Neutrophil (primary cell): ENCODE measurements around the gene PRKN.

ENCODE experiments used
- H3K27ac ChIP-seq: fragments of 200-600 bp; sonication (generic); 2 replicates; pipeline ENCODE4 v1.5.1; 2016; ENCODE audit warnings: mild to moderate bottlenecking, moderate library complexity
- H3K27me3 ChIP-seq: fragments of 200-600 bp; sonication (generic); 2 replicates; pipeline ENCODE4 v1.6.0; 2016; ENCODE audit warnings: mild to moderate bottlenecking
- H3K36me3 ChIP-seq: fragments of 200-600 bp; sonication (generic); 2 replicates; pipeline ENCODE4 v1.5.1; 2017
- H3K4me1 ChIP-seq, 2 experiments: fragments of 200-600 bp in 1 of 2; sonication (generic) in 1 of 2; 1 replicate in 1 of 2; 2 replicates in 1 of 2; pipeline versions ENCODE4 v1.5.1 to v1.6.1; 2013 to 2016; ENCODE audit warnings: low read depth in 1 of 2, low read length in 1 of 2, mild to moderate bottlenecking in 1 of 2, moderate library complexity in 1 of 2; ENCODE audit not compliant: control insufficient read depth in 1 of 2, insufficient read depth in 1 of 2
- H3K4me3 ChIP-seq, 2 experiments: fragments of 200-600 bp in 1 of 2; sonication (generic) in 1 of 2; 1 replicate in 1 of 2; 2 replicates in 1 of 2; pipeline ENCODE4 v1.5.1; 2013 to 2016; ENCODE audit warnings: low read depth in 1 of 2, low read length in 1 of 2, mild to moderate bottlenecking in 1 of 2, moderate library complexity in 1 of 2
- H3K9me3 ChIP-seq: fragments of 200-600 bp; sonication (generic); 2 replicates; pipeline ENCODE4 v1.5.1; 2016
- TF ChIP-seq, protein P1 (sequence below): fragments of 200-600 bp; sonication (generic); IDR thresholded peaks from 2 replicates; pipeline ENCODE4 v1.5.1; 2016; ENCODE audit warnings: antibody characterized with exemption

PRKN gene

DNA sequence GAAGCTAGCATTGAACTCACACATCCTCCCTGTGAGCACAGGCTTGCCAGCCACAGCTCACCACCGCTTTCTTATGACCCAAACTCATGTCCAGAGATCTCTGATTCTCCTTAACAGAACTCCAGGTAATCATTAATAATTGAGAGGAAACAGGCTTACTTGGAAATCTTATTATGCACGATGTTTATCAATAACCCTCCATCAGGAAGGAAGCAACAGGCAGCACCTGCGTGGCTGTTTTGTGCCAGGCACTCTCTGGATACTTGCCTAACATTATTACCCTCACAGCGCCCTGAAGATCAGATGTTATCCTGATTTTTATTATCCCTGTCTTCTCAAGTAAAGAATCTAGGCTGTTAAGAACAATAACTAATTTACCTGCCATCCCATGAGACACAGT lies 306.6 kb downstream of the PRKN start:
- Histone ChIP-seq H3K4me1 (no peaks in the 10 kb centered on the region), H3K27me3 (no peaks in the 10 kb centered on the region), H3K27ac (no peak overlapping the region), H3K4me3 (no peak overlapping the region), H3K36me3 (no peaks in the 10 kb centered on the region), H3K9me3 (no peaks in the 10 kb centered on the region)
- TF ChIP-seq, protein P1, sequence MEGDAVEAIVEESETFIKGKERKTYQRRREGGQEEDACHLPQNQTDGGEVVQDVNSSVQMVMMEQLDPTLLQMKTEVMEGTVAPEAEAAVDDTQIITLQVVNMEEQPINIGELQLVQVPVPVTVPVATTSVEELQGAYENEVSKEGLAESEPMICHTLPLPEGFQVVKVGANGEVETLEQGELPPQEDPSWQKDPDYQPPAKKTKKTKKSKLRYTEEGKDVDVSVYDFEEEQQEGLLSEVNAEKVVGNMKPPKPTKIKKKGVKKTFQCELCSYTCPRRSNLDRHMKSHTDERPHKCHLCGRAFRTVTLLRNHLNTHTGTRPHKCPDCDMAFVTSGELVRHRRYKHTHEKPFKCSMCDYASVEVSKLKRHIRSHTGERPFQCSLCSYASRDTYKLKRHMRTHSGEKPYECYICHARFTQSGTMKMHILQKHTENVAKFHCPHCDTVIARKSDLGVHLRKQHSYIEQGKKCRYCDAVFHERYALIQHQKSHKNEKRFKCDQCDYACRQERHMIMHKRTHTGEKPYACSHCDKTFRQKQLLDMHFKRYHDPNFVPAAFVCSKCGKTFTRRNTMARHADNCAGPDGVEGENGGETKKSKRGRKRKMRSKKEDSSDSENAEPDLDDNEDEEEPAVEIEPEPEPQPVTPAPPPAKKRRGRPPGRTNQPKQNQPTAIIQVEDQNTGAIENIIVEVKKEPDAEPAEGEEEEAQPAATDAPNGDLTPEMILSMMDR = no peak

DNA sequence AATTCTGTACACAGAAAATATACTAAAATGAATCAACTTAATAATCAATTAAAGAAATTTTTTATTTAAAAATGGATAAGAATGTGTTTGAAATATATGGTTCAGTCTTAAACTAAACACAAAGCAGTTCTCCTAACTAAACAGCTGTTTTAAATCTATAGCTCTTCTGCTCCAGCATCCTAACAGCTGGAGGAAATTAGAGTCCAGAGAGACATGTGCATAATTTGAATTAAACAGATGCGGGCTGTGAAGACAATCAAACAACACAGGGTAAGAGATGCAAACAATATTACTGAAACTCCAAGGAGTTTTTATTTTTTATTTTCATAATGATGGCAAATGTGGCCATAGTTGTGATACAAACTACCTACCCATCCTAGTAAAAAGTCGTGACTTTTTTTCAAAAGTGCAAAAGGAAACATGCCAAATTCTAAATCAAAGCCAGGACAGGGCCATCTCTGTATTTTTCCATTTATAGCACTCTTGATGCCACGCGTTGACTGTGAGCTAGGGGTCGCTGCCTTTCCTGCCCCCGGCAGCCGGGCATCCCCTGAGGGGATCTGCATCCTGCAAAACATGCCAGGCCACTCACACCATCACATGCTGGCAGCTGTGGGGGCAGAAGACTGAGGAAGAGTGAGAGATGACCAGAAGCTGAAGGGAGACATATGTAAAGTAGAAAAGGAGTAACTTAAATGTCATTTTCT lies 310.6 kb downstream of the PRKN start:
- H3K4me3 ChIP-seq = no peak overlapping the region

DNA sequence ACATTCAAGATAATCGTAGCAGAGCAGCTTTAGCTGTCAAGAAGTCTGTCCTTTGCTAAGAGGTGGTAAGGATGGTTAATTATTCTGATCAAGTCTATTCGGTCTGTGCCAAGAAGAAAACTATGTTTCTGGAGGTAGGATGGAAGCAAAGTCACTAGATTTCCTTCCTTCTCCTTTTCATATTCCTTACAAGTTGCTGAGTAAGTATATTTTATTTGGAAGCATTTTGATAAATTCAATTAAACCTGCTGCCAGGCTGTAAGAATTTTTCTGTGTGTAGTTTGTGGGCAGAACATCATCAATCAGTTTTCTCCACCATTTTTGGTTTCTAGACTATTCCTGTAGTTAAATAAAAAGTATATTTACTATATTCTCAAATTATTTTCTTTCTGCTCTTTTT lies 311.3 kb downstream of the PRKN start:
- no peaks in the 10 kb centered on the region for H3K27me3 ChIP-seq
- TF ChIP-seq, protein P1 = no peak
- no peak overlapping the region for H3K27ac ChIP-seq
- no peaks in the 10 kb centered on the region for H3K4me1 ChIP-seq
- H3K4me3 ChIP-seq = no peak overlapping the region
- H3K36me3 ChIP-seq = no peaks in the 10 kb centered on the region
- no peaks in the 10 kb centered on the region for H3K9me3 ChIP-seq

More for the DNA sequence above, 310.6 kb downstream of the PRKN start:
- Histone ChIP-seq H3K9me3 (no peaks in the 10 kb centered on the region), H3K27ac (no peak overlapping the region), H3K36me3 (no peaks in the 10 kb centered on the region), H3K4me1 (no peaks in the 10 kb centered on the region), H3K27me3 (no peaks in the 10 kb centered on the region)
- TF ChIP-seq, protein P1 = no peak

DNA sequence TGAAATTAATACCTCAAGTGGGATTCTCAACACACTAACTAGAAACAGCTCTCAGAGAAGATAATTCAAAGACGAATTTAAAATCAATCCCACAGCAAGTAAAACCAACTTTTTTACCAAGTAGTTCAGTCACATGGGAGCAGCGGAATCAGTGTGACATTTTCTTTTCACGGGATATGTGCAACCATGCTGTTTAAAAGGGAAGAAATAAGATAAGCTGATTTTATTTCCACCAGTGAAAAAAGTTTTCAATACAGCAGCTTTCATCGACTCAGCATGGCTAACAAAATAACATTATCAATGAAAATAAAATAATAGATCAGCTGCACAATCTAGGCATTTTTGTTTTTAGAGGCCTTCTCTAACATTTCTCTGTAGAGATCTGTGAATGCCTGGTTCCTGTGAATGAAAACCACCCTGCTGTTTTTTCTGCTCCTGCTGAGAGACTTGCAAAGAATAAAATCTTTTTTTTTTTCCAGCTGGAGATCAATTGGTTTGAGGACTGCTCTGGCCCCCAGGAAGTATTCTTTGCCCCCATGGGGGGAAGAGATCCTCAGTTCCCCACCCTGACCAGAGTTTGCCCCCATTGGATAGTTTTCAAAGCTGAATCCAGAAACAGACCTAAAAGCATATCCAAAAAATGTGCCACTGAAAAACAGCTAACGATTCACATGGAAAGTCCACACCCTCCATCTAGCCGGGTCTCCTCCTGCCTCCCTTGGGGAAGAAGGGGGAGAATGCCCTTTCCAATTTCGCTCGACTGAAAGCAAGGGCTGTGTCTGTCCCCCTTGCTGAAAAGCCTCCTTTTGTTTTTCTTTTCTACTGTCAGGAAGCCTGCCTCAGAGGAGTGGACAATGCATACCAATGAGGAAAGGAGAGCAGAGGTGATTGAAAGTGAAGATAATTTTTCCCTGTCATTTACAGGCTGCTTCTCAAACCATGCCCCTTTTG lies 317.6 kb downstream of the PRKN start:
- Histone ChIP-seq H3K9me3 (no peaks in the 10 kb centered on the region), H3K4me1 (no peaks in the 10 kb centered on the region), H3K4me3 (no peak overlapping the region), H3K27me3 (no peaks in the 10 kb centered on the region), H3K27ac (no peak overlapping the region), H3K36me3 (no peaks in the 10 kb centered on the region)
- TF ChIP-seq, protein P1 = no peak

DNA sequence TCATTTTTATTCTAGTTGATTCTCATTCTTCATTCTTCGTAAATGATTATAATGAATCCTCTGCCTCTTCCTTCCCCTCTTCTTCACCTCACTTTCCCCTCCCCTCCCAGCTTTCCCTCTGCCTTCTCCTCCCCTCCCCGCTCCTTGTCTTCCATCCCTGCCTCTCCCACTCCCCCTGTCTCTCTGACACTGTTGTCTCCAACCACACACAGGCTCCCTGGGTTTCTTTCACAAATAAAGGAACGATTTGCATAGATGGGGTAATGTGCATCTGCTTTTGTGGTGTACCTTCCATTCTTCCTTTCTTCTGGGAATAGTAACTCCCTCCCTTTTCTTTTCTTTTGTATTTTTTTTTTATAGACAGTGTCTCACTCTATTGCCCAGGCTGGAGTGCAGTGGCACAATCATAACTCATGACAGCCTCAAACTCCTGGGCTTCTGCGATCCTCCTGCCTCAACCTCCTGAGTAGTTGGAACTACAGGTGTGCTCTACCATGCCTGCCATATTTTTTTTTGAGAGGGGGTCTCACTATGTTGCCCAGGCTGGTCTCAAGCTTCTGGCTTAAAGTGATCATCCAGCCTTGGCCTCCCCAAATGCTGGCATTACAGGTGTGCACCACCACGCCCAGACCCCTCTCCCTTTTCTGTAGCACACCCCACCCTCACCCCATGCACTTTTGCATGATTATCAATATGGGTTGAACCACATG lies 318.6 kb downstream of the PRKN start:
- Histone ChIP-seq H3K4me1 (no peaks in the 10 kb centered on the region), H3K27ac (no peak overlapping the region), H3K9me3 (no peaks in the 10 kb centered on the region), H3K36me3 (no peaks in the 10 kb centered on the region), H3K4me3 (no peak overlapping the region), H3K27me3 (no peaks in the 10 kb centered on the region)
- TF ChIP-seq, protein P1 = no peak
